Transverse colon (tissue), 4 donors: ENCODE results near the gene MAFB.

ENCODE experiments used
- CTCF ChIP-seq, 5 experiments: fragments of 200-600 bp in 3 of 5; fragments of 450-650 bp in 2 of 5; sonication (generic) in 3 of 5; IDR thresholded peaks; 1 replicate in 2 of 5; 2 replicates in 3 of 5; pipeline ENCODE4 v1.5.1; 2016 to 2017; ENCODE audit warnings: antibody characterized with exemption in 5 of 5, inconsistent platforms in 3 of 5, mild to moderate bottlenecking in 2 of 5, moderate library complexity in 1 of 5
- EP300 ChIP-seq: sonication (generic); formaldehyde crosslinking; IDR thresholded peaks from one replicate; pipeline ENCODE4 v1.6.1; 2017; ENCODE audit warnings: antibody characterized with exemption, low read depth
- POLR2A ChIP-seq: fragments of 450-650 bp; IDR thresholded peaks from one replicate; pipeline ENCODE4 v1.6.1; 2016; ENCODE audit warnings: antibody characterized with exemption, mild to moderate bottlenecking, moderate library complexity
- POLR2AphosphoS5 ChIP-seq, 3 donors: sonication (generic); formaldehyde crosslinking; IDR thresholded peaks; one replicate each; pipeline ENCODE4 v1.6.1; 2016; ENCODE audit warnings: antibody characterized with exemption in 3 of 3

DNA sequence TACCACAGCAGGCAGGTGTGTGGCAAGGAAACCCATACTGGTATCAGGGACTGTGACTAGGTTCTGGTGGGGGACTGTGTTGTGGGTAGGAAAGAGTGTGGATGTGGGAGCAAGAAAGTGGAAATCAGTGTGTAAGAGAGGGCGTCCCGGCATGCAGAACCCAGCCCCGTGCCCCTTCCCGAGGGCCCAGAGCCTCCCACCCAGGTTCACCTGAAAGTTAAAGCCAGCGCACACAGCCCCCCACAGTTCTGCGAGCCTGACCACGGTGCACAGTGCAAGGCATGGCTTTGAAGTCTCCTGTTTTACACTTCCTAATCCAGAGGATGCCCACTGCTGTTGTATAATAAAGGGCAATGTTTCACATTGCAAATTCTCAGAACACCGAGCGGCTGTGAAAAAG lies 22.7 kb downstream of the MAFB start:
- no peak for TF ChIP-seq POLR2A
- TF ChIP-seq POLR2AphosphoS5 (IDR thresholded peaks at IDR 0.05): no peak
- TF ChIP-seq CTCF (IDR thresholded peaks at IDR 0.05): no peak
- no peak for TF ChIP-seq EP300
